T-helper 2 cell (primary cell): Measurements from ENCODE around the gene SPSB4.

Experiments
- DNase-seq, 5 experiments: peaks; one replicate each; pipeline versions ENCODE4 v3.0.0 to v3.0.0-alpha.2; 2012 to 2022

The SPSB4 gene

GRCh38 chr3:141055136-141055535 is 4.0 kb downstream of the SPSB4 start:
- no peak for DNase-seq

- no peak for DNase-seq
Observed at GRCh38 chr3:141055536-141056445, 4.6 kb downstream of the SPSB4 start.

- DNase-seq, result no peak
Observed at GRCh38 chr3:141056751-141057171, 5.6 kb downstream of the SPSB4 start.

- DNase-seq, result no peak
Observed at GRCh38 chr3:141057436-141057835, 6.3 kb downstream of the SPSB4 start.

- DNase-seq, result no peak
Observed at GRCh38 chr3:141057946-141058800, 7.0 kb downstream of the SPSB4 start.

- no peak for DNase-seq
Observed at GRCh38 chr3:141058996-141059395, 7.8 kb downstream of the SPSB4 start.

- DNase-seq, result no peak
Observed at GRCh38 chr3:141059816-141060215, 8.7 kb downstream of the SPSB4 start.

- DNase-seq, result no peak
Observed at GRCh38 chr3:141060327-141060726, 9.2 kb downstream of the SPSB4 start.

GRCh38 chr3:141063831-141064230 is 12.7 kb downstream of the SPSB4 start:
- no peak for DNase-seq

GRCh38 chr3:141064255-141064926 is 13.2 kb downstream of the SPSB4 start:
- no peak for DNase-seq

- no peak for DNase-seq
Observed at GRCh38 chr3:141065258-141065657, 14.1 kb downstream of the SPSB4 start.

- DNase-seq, result no peak
Observed at GRCh38 chr3:141065841-141066805, 15.0 kb downstream of the SPSB4 start.

GRCh38 chr3:141067206-141067974 is 16.2 kb downstream of the SPSB4 start:
- DNase-seq, result no peak

- no peak for DNase-seq
Observed at GRCh38 chr3:141070229-141070628, 19.1 kb downstream of the SPSB4 start.

GRCh38 chr3:141070727-141071357 is 19.7 kb downstream of the SPSB4 start:
- DNase-seq, result no peak

- DNase-seq, result no peak
Observed at GRCh38 chr3:141071681-141072260, 20.6 kb downstream of the SPSB4 start.

GRCh38 chr3:141072950-141073349 is 21.8 kb downstream of the SPSB4 start:
- no peak for DNase-seq

GRCh38 chr3:141073580-141073979 is 22.4 kb downstream of the SPSB4 start:
- DNase-seq, result no peak

GRCh38 chr3:141074529-141074928 is 23.4 kb downstream of the SPSB4 start:
- no peak for DNase-seq
